Esophagus muscularis mucosa (tissue), 4 donors: ENCODE data around the gene CCL18.

Experiments used
- EP300 ChIP-seq: sonication (generic); formaldehyde crosslinking; IDR thresholded peaks from one replicate; pipeline ENCODE4 v1.6.1; 2017; ENCODE audit warnings: antibody characterized with exemption
- POLR2A ChIP-seq: fragments of 450-650 bp; IDR thresholded peaks from one replicate; pipeline ENCODE4 v1.6.1; 2017; ENCODE audit warnings: antibody characterized with exemption, moderate library complexity, mild to moderate bottlenecking, low read depth
- POLR2AphosphoS5 ChIP-seq, 2 donors: sonication (generic); formaldehyde crosslinking; IDR thresholded peaks; one replicate each; pipeline ENCODE4 v1.6.1; 2017; ENCODE audit warnings: antibody characterized with exemption in 2 of 2
- TF ChIP-seq, protein P1 (sequence below), 3 experiments: fragments of 200-600 bp in 2 of 3; fragments of 450-650 bp in 1 of 3; sonication (generic) in 2 of 3; IDR thresholded peaks; one replicate each; pipeline ENCODE4 v1.5.1; 2017 to 2019; ENCODE audit warnings: antibody characterized with exemption in 3 of 3, mild to moderate bottlenecking in 2 of 3, moderate library complexity in 1 of 3

DNA sequence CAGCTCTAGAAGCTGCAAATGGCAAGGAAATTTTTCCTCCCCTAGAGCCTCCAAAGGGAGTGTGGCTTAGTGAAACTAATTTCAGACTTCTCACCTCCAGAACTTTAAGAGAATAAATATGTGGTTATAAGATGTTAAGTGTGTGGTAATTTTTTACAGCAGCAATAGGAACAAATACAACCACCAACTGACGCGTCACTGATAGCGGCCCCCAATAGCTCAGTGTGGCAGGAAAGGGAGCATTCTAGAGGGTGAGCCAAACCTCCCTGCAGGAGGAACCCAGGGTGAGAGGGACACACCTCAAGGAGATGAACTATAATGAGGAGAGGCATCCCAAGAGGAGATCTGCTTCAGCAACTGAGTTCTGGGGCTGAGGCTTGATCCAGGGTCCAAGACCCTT is 43.6 kb downstream of the CCL18 start:
- TF ChIP-seq, protein P1, sequence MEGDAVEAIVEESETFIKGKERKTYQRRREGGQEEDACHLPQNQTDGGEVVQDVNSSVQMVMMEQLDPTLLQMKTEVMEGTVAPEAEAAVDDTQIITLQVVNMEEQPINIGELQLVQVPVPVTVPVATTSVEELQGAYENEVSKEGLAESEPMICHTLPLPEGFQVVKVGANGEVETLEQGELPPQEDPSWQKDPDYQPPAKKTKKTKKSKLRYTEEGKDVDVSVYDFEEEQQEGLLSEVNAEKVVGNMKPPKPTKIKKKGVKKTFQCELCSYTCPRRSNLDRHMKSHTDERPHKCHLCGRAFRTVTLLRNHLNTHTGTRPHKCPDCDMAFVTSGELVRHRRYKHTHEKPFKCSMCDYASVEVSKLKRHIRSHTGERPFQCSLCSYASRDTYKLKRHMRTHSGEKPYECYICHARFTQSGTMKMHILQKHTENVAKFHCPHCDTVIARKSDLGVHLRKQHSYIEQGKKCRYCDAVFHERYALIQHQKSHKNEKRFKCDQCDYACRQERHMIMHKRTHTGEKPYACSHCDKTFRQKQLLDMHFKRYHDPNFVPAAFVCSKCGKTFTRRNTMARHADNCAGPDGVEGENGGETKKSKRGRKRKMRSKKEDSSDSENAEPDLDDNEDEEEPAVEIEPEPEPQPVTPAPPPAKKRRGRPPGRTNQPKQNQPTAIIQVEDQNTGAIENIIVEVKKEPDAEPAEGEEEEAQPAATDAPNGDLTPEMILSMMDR (IDR thresholded peaks at IDR 0.05), result no peak
- TF ChIP-seq POLR2AphosphoS5 (IDR thresholded peaks at IDR 0.05) (no peak), POLR2A (no peak), EP300 (no peak)
